ENCODE measurements around the gene RBM38.

The RBM38 gene

GRCh38 chr20:57420571-57421252 lies 29.5 kb downstream of the RBM38 start:
- no peaks in the 10 kb centered on the region for H3K36me3 ChIP-seq (ENCODE audit: insufficient read depth, low read length)
- H3K9ac ChIP-seq (ENCODE audit: low read depth, low read length), result no peak overlapping the region
- H3K27me3 ChIP-seq (ENCODE audit: insufficient read depth, low read length, poor library complexity), result peaks cover 8% of the 10 kb centered on the region
- H2AFZ ChIP-seq (ENCODE audit: low read depth, low read length), result no peak overlapping the region
- TF ChIP-seq, protein P1, sequence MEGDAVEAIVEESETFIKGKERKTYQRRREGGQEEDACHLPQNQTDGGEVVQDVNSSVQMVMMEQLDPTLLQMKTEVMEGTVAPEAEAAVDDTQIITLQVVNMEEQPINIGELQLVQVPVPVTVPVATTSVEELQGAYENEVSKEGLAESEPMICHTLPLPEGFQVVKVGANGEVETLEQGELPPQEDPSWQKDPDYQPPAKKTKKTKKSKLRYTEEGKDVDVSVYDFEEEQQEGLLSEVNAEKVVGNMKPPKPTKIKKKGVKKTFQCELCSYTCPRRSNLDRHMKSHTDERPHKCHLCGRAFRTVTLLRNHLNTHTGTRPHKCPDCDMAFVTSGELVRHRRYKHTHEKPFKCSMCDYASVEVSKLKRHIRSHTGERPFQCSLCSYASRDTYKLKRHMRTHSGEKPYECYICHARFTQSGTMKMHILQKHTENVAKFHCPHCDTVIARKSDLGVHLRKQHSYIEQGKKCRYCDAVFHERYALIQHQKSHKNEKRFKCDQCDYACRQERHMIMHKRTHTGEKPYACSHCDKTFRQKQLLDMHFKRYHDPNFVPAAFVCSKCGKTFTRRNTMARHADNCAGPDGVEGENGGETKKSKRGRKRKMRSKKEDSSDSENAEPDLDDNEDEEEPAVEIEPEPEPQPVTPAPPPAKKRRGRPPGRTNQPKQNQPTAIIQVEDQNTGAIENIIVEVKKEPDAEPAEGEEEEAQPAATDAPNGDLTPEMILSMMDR (IDR thresholded peaks at IDR 0.05; ENCODE audit: borderline replicate concordance, extremely low read depth, low read length, poor library complexity, severe bottlenecking), result no peak
- no peak for TF ChIP-seq EZH2 (IDR thresholded peaks at IDR 0.05; ENCODE audit: borderline replicate concordance, low read depth, low read length, severe bottlenecking)
- no peak overlapping the region for H3K4me3 ChIP-seq (ENCODE audit: low read depth in 1 of 2, low read length in 2 of 2)
- no peaks in the 10 kb centered on the region for H3K79me2 ChIP-seq (ENCODE audit: insufficient read depth, low read length)
- DNase-seq, result no peak
- H4K20me1 ChIP-seq (ENCODE audit: insufficient read depth, low read length), result peaks cover 26% of the 10 kb centered on the region
- no peaks in the 10 kb centered on the region for H3K9me3 ChIP-seq (ENCODE audit: insufficient read depth, low read length, severe bottlenecking)
- H3K4me1 ChIP-seq (ENCODE audit: insufficient read depth, low read length), result 0 out of 2 replicates have a peak, but pooled peaks cover 2% of the 10 kb centered on the region
- no peak overlapping the region for H3K4me2 ChIP-seq (ENCODE audit: insufficient read depth, low read length)
- ATAC-seq (ENCODE audit: insufficient read depth, low read depth), result 0 out of 3 replicates have a peak, but pooled peaks have one; percentile 22
- H3K27ac ChIP-seq (ENCODE audit: low read length), result no peak overlapping the region

DNA sequence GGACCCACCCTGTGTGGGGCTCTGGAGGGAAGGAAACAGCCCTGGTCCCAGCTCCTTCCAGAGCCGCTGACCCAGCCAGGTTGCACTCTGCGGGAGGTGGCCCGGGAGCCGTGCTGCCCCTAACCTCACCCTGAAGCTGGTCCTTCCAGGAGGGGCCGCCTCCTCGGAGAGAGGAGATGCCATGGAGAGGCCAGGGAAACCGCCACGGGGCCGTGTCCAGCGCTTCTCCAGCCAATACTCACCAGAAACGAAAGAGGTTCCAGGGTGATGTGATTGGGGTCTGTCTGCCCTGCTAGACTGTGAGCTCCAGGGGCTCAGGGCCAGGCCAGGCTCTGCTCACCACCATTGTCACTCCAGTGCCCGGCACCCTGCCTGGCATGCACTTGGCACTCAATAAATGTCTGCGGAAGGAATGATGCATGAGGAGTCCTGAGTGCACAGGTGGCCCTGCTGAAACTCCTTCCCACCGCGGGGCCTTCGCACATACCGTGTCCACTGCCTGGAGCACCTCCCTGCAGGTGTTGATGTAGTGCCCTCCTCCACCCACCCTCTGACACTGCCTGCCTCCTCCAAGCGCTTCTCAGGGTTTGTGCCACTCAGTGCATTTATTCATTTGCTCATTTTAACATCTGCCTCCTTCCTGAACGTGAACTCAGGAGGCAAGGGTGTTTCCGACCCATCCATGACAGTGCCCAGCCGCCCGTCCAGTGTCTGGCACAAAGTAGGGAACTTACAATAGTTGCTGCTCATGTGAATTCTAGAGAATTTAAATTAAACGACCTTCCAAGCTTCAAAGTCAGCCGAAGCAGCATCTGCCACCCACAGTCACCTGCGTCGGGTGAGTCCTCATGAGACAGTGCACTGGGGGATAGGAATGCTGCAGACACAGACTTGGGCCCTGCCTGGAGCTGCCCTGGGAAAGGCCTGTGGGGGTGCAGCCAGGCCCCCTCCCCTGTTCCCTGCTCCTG lies 30.3 kb downstream of the RBM38 start:
- Histone ChIP-seq H3K79me2 (ENCODE audit: insufficient read depth, low read length) (no peaks in the 10 kb centered on the region), H3K27me3 (ENCODE audit: insufficient read depth, low read length, poor library complexity) (peaks cover 4% of the 10 kb centered on the region), H3K4me1 (ENCODE audit: insufficient read depth, low read length) (0 out of 2 replicates have a peak, but pooled peaks cover 2% of the 10 kb centered on the region), H3K4me3 (ENCODE audit: low read depth in 1 of 2, low read length in 2 of 2) (no peak overlapping the region), H3K27ac (ENCODE audit: low read length) (no peak overlapping the region), H3K9ac (ENCODE audit: low read depth, low read length) (no peak overlapping the region), H3K9me3 (ENCODE audit: insufficient read depth, low read length, severe bottlenecking) (no peaks in the 10 kb centered on the region), H3K4me2 (ENCODE audit: insufficient read depth, low read length) (no peak overlapping the region), H3K36me3 (ENCODE audit: insufficient read depth, low read length) (no peaks in the 10 kb centered on the region), H2AFZ (ENCODE audit: low read depth, low read length) (no peak overlapping the region), H4K20me1 (ENCODE audit: insufficient read depth, low read length) (peaks cover 19% of the 10 kb centered on the region)
- TF ChIP-seq, protein P1 (IDR thresholded peaks at IDR 0.05; ENCODE audit: borderline replicate concordance, extremely low read depth, low read length, poor library complexity, severe bottlenecking), result no peak
- TF ChIP-seq EZH2 (IDR thresholded peaks at IDR 0.05; ENCODE audit: borderline replicate concordance, low read depth, low read length, severe bottlenecking), result no peak
- ATAC-seq (ENCODE audit: insufficient read depth, low read depth) (no peak), DNase-seq (no peak)

DNA sequence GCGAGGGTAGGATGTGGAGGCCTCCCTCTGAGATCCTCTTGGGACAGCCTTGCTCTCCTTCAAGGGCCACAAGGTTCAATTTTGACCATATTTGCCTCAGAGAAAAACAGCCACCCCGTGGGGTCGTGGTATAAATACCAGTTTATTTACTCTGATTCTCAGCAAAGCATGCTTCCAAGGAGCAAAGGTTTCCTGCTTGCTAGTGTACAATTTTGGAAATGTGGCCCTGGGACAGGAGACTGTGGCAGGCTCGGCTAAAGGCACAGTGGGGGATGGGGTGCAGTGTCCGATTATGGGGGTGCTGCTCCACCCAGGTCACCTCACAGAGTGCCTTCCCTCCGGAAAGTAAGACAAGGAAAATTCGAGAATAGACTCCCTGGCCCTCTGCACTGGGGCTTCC lies 31.1 kb downstream of the RBM38 start:
- H3K27ac ChIP-seq (ENCODE audit: low read length), result no peak overlapping the region
- H3K27me3 ChIP-seq (ENCODE audit: insufficient read depth, low read length, poor library complexity), result peaks cover 3% of the 10 kb centered on the region
- H3K4me3 ChIP-seq (ENCODE audit: low read depth in 1 of 2, low read length in 2 of 2), result no peak overlapping the region
- H3K9me3 ChIP-seq (ENCODE audit: insufficient read depth, low read length, severe bottlenecking), result no peaks in the 10 kb centered on the region
- 0 out of 2 replicates have a peak, but pooled peaks cover 2% of the 10 kb centered on the region for H3K4me1 ChIP-seq (ENCODE audit: insufficient read depth, low read length)
- DNase-seq (no peak), ATAC-seq (ENCODE audit: insufficient read depth, low read depth) (no peak)
- TF ChIP-seq EZH2 (IDR thresholded peaks at IDR 0.05; ENCODE audit: borderline replicate concordance, low read depth, low read length, severe bottlenecking), result no peak
- TF ChIP-seq, protein P1 (IDR thresholded peaks at IDR 0.05; ENCODE audit: borderline replicate concordance, extremely low read depth, low read length, poor library complexity, severe bottlenecking), result no peak
- peaks cover 22% of the 10 kb centered on the region for H4K20me1 ChIP-seq (ENCODE audit: insufficient read depth, low read length)
- H3K36me3 ChIP-seq (ENCODE audit: insufficient read depth, low read length), result no peaks in the 10 kb centered on the region
- no peak overlapping the region for H3K4me2 ChIP-seq (ENCODE audit: insufficient read depth, low read length)
- no peaks in the 10 kb centered on the region for H3K79me2 ChIP-seq (ENCODE audit: insufficient read depth, low read length)
- no peak overlapping the region for H2AFZ ChIP-seq (ENCODE audit: low read depth, low read length)
- no peak overlapping the region for H3K9ac ChIP-seq (ENCODE audit: low read depth, low read length)

All from DND-41 (cell line).